ENCODE results near the gene RAD18.

RAD18 gene

DNA sequence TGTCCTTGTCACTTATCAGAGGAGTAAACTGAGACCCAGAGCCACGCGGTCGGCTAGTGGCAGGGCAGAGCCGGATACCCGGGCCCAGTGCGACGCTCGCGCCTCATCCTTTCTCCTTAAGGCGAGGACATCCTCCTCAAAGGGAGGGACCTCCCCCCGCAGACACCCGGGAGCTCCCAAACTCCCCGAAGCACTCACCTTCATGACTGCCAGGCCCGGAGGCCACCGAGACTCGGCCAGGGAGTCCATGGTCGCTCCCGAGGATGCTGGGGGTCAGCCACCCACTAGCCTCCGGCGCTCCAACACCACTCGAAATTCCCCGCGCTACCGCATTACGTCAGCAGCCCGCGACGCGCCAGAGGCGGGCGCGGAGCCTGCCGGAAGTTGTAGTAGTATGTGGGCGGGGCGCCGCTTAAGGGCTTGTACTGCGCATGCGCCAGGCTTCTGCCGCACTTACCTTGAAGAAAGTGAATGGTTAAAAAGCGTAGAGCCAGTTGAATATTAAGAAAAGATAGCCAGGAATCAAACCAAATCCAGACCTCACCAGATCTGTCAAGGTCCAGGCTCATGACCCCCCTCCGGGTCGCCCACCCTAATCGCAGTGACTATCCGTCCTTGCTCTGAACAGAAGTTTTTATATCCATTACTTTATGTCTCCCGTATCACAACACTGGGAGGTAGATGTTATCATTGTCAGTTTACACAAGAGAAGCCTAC lies at the start of gene RAD18:
Gene RAD18 (minus strand): TSS at position 336 of the 717 bp plus-strand sequence. CDS start 87 bp downstream, at position 249.
- peak; percentile 97 for DNase-seq

DNA sequence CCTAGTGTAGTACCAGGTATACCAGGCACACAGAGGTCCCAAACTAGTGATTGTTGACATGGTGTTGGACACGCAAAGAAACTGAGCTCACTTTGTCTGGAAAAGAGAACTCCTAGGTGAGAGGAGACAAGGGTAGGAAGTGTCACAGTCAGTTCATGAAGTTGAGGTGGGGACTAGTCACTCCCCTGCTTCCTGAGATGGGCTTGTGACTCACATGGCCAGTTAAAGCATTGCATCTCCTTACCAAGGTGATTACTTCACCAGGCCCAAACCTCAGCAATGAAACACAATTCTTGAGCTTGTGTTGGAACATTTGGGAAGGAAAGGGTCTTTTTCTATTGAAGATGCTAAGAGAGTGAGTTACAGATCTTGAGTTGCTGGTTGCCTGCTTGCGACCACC lies 49.2 kb upstream of the RAD18 start:
- no peak for DNase-seq

GRCh38 chr3:9009976-9010545 lies 46.8 kb upstream of the RAD18 start:
- DNase-seq = no peak

DNA sequence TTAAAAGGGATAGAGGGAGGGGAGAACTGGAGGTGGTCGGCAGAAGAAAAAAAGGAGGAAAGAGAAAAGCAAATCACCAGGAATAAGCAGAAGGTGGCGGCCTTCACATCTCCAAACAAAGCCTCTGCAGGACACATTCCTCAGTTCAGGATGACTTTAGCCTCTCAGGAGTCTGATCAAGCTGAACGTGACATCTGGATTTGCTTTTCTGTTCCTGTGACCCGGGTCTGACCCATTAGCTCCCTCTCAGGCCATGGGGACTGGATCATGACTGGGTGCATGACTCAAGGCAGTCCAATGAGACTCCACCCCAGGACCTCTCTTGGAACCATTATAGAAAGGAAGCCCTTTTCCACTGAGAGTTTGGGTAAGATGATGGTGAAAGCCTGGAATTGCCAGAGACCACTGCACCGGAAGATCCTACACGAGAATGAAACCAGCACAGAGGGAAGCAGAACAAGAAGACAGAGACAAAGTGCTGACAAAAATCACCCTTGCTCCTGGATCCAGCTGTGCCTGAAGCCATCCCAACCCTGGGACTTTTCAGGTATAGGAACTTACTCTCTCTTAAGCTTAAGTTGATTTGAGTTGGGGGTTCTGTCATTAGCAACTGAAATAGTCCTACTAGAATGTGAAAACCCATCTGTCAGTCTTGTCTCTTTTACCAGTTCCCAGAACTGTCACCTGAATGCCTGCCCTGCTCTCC lies 45.4 kb upstream of the RAD18 start:
- no peak for DNase-seq

GRCh38 chr3:9007928-9008327 lies 44.7 kb upstream of the RAD18 start:
- DNase-seq = no peak

DNA sequence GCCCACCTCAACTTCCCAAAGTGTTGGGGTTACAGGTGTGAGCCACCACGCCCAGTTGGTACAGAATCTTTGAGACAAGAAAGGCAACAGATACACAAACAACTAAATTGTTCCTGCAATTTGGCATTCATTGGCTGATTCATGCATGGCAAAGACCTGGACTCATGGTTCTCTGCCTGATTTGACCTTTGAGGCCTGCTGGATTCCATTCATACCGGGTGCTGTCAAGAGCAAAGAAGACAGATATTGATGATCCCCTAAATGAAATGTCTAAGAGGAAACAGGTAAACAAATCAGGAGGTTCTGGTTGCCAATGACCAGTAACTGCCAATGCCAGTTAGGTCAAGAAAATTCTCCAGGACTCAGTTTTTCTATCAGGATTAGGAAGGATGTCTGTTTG lies 43.9 kb upstream of the RAD18 start:
- no peak for DNase-seq

DNA sequence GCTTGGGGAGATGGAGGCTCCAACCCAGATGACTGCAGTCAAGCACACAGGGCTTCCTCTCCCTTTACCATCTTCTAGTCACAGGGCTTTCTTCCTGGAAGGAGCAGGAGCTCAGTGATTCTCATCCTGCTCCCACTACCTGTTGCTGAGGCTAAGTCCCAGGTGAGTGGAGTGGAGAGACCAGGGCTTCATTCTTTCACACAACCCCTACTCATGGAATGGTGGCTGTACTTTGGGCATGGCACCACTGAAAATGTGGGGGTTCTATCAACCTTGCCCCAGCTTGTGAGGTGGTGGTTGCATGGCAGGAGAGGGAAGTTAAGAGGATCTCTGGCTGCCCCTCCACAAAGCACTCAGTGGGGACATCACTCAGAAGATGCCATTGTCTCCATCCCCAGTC lies 36.8 kb upstream of the RAD18 start:
- DNase-seq = no peak

- no peak for DNase-seq
Observed at GRCh38 chr3:8997151-8997550, 33.9 kb upstream of the RAD18 start.

GRCh38 chr3:8996681-8997121 lies 33.4 kb upstream of the RAD18 start:
- DNase-seq = no peak

DNA sequence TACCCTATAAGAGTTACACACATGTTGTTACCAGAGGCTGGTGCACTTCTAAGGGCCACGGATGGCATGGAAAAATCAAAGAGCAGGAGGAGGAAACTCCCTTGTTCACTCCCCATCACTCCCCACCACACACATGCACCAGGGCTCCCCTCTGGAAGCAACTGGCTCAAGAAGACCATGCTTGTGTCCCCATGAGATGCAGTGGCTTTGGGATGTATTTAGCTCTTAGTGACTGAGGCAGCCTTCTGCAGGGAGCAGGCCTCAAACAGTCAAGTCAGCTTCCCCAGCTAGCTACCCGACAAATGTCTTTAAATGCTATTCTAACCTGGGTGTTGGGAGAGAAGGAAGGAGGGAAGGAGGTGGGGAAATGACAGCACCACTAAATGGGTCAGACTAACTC lies 32.9 kb upstream of the RAD18 start:
- DNase-seq = no peak

GRCh38 chr3:8994226-8994625 lies 31.0 kb upstream of the RAD18 start:
- DNase-seq = no peak

DNA sequence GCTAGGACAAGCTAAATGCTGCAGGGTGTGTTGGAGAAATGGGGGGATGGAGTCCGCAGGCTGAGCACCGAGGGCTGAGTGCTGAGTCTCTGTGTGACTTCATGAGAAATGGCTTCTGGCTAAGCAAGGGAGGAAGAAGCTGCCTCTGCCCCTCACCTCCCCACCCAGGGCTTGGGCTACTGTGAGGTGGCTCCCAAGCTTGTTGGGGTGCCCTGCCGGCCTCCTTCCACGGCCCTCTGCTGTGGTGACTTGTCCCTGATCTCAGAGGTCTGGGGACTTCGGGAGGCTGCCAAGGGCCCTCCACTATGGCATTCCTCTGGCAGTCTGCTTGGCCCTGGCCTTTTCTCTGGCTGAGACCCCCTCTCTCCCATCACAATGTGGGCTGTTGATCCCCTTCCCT lies 30.1 kb upstream of the RAD18 start:
- DNase-seq = no peak

DNA sequence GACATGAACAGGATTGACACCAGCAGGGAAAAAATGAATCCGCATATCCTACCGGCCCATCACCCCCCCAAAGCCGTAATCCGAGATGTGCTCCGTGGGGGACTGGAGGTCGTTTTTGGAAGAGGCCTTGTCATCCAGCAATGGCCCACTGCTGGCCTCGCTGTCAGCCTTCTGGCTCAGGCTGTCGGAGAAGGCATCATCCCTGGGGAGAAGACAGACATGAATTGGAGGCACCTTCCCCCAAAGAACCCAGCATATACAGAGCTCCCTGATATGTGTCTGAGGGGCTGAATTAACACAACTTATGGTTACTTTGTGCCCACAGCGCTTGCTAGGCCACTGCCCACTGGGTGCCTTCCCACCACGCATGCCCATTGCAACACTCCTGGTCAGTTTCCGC lies 29.6 kb upstream of the RAD18 start:
- DNase-seq = no peak

GRCh38 chr3:8992199-8992598 lies 28.9 kb upstream of the RAD18 start:
- DNase-seq = no peak

DNA sequence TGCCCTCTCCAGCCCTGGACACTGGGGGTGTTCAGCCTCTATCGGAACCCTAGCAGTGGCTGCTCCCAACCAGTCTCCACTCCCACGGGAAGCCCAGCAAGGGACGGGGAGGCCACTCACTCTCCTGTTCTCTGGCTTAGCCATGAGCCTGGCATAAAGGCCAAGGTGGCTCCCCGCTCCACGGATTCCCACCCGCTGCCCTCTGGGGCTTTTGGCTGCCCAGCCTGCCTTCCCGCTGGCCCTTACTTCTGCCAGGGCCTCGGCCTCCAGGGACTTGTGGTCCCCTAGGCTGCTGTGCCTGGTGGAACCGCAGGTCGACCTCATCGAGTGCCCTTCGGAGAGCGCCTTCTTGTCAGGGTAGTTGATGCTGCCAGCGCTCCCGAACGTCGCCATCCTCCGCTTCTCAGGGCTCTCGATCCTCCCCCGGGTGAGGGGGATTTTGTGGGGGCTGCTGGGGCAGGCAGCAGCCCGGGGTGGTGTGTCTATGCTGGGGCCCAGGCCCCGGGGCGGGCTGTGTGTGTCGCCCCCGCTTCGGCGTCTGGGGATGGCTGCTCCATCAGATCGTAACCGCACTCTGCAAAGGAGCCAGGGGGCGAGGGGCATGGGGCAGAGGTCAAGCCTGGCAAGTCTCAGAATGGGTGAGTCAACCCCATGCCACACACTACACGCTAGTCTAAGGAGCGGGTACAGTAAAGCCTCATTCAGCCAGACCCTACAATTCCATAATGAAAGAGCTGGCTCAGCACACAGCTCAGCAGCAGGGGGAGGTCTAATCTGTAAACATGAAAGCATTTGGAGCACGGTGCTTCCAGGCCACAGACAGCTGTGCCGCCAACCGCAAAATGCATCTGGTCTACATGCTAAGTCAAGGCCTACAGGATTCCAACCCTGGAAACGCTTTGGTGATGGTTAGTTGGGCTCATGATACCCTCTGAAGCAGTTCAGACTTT lies 27.3 kb upstream of the RAD18 start:
- no peak for DNase-seq

DNA sequence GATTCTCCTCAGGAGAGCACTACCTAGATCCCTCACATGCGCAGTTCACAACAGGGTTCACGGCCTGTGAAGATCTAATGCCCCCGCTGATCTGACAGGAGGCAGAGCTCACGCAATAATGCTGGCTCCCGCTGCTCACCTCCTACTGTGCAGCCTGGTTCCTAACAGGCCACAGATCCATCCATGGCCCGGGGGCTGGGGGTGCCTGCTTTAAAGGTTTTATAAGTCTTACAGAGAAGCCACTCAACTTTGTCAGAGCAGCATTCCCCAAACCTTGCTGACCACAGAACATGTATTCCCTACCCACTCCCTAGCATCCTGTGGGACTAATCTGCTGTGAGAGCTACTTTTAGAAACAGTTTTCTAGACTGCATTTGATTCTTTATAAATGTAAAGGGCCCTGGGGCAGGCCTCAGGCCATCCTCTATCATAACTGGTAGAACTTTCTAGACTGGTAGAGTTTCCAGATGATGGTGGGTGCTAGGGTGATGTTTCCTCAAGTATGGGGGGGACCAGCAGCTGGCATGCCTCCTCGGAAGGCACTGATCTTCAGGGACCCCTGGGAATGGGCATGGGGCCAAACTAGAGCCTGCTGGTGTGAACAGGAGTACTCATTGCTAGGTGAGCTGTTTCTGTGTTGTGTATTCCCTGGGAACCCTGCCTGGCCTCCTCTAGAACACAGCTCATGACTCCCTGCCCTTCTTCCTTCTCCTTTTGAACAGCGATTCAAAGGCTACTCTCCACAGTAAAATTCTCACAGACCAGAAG lies 25.7 kb upstream of the RAD18 start:
- DNase-seq = no peak

DNA sequence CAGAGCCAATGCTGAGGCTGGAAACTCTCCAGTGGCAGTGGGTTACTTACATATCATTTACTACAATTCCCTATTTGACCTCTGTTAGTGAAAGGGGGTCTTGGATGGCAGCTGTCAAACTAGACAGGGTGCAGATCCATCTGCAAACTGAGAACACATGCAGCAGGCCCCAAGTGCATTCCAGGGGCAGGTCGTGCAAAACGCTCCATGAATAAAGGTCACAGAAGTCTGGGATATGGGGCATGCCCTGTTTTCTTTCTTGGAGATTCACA lies 25.0 kb upstream of the RAD18 start:
- DNase-seq = no peak

DNA sequence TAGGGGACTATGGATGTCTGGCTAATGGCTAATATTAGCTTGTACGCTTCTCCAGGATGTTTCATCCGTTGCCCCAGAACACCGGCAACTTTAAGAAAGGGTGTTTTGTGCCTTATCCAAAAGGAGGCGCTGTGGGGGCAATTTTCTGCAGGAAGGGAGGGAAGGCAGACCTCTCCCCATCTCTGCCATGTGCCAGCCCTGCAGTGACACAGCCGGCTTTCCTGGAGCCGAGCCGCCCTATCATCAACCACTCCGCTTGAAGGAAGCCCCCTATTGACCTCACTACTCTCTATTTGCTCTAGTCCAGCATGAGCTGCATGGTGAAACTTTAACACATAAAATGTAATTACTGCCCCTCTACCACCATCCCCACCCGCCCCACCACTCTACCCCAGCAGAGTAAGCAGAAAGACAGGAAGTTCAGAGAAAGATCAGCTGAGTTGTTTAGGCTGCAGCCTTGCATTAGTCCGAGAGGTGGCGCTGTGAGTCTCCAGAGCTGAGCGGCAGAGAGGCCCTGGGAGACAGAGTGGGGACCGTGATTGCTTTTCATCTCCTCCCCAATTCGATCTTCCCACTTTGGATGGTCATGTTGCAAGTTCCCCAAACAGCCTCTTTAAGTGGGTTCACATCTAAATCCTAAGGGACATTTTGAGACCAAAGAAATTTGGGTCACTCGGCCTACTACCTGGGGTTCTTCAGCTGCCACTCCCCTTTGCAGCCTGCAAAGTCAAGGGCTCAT lies 24.5 kb upstream of the RAD18 start:
- DNase-seq = peak; percentile 57

DNA sequence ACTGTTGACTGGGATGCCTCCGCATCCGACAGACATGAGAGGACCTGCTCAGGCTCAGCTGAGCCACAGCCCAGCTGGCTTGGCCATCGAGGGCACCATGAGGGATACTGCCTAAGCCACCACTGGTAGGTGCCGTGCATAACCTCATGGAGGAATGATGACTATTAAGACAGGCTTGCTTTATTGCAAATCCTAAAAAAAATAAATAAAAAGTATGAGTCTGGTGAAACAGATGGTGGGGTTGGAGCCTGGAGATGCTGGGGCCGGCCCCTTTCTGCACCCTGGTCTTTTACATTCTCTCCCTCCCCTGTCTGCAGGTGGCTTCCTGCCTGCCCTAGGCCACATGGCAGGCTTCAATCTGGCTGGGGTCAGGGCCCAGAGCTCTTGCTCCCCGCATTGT lies 24.0 kb upstream of the RAD18 start:
- no peak for DNase-seq

- DNase-seq = no peak
Observed at GRCh38 chr3:8986741-8987140, 23.5 kb upstream of the RAD18 start.

- no peak for DNase-seq
Observed at GRCh38 chr3:8985876-8986275, 22.6 kb upstream of the RAD18 start.

DNA sequence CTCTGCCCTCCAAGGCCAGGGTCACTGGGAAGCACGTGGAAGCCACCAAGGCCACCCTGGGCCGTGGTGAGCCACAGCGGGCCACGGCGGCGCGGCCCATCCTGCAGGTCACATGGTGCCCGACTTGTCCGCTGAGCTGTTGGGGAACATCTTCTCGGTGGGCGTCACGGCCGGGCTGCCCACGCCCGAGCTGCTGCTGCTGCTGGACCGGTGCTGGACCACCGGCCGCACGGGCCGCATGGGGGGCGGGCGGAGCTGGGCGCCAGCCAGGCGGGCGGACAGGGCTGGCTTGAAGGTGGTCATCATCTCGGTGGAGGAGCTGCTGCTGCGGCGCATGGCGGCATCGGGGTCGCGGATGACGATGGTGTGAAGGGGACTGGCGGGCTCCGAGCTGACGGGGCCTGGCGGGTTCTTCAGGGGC lies 22.1 kb upstream of the RAD18 start:
- no peak for DNase-seq

Data from NCI-H2029 treated with DMSO at 0.1 percent for 48 hours (cell line).